Large intestine (tissue), 3 donors: ENCODE measurements around the gene PTX3. TPM values are rescaled to one million over a fixed set of nuclear protein-coding genes. Genes with fewer than 3 reads are reported as not detected.

ENCODE experiments used
- DNase-seq, 2 donors: peaks; one replicate each; pipeline versions ENCODE4 v3.0.0 to v3.0.0-alpha.2; 2013
- H3K27ac ChIP-seq: one replicate; pipeline ENCODE4 v1.5.1; 2013; ENCODE audit warnings: low read length
- H3K27me3 ChIP-seq: 2 replicates; pipeline ENCODE4 v1.6.1; 2013; ENCODE audit warnings: low read length; ENCODE audit not compliant: control insufficient read depth, insufficient read depth
- H3K36me3 ChIP-seq: 2 replicates; pipeline ENCODE4 v1.6.1; 2013; ENCODE audit warnings: low read length; ENCODE audit not compliant: control insufficient read depth, insufficient read depth
- H3K4me1 ChIP-seq: one replicate; pipeline ENCODE4 v1.6.1; 2013; ENCODE audit warnings: low read length; ENCODE audit not compliant: control insufficient read depth, insufficient read depth
- H3K4me3 ChIP-seq: one replicate; pipeline ENCODE4 v1.5.1; 2013; ENCODE audit warnings: low read length
- H3K9me3 ChIP-seq: one replicate; pipeline ENCODE4 v1.6.1; 2013; ENCODE audit warnings: mild to moderate bottlenecking, low read depth, low read length, moderate library complexity; ENCODE audit not compliant: control insufficient read depth
- WGBS: methylation state at CpG from one replicate; pipeline ENCODE4 v1.1.5; 2013; ENCODE audit warnings: low lambda C conversion rate; ENCODE audit not compliant: insufficient coverage; 5-methylcytosine and 5-hydroxymethylcytosine counted together
- polyA plus RNA-seq: library from polyadenylated mRNA; unstranded; fragments of 120-200 nt; gene quantifications from one replicate; pipeline ENCODE4 v1.2.1, GENCODE V29; 2013

Gene PTX3
- polyA plus RNA-seq, 1 donor: 9.2 TPM

DNA sequence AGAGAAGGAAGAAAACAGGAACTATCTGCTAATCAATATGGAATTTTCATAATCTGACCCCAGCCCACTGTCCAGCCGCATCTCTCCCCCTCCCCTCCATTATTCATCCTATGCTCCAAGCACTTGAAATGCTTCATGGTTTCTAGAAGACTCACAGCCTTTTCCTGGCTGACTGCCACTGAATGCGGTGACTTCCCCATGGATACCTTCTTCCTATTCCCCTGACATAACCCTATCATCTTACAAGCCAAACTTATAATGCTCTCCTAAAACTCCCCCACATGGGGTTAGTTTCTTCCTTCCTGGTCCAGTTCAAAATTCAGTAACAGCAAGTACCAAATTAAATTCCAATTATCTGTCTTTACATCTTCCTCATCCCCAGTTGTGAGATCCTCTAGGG, 31.2 kb upstream of the PTX3 start:
- no peak for DNase-seq
- no peaks in the 10 kb centered on the region for H3K9me3 ChIP-seq
- no peak overlapping the region for H3K27ac ChIP-seq
- no peak overlapping the region for H3K4me3 ChIP-seq
- H3K36me3 ChIP-seq: no peaks in the 10 kb centered on the region
- H3K4me1 ChIP-seq: no peaks in the 10 kb centered on the region
- WGBS: 73% methylated on average over 2 of the region's 2 CpGs
- no peaks in the 10 kb centered on the region for H3K27me3 ChIP-seq

DNA sequence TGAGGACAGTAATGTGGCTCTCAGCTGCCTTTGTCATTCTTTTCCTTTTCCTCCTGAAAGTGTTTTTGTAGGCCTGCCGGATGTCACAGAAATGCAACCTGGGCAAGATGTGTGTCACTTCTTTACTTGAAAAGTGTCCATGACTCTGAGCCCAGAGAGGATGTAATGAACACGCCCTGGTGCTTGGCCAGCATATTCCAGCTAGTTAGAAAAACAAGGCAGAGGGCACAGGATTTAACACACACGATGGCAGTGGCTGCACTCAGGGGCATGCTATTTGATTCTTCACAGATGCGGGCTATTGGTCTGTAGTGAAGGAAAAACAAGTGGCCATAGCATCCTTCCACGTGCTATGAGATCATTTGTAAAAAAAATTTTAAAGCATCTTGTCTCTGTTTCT, 30.3 kb upstream of the PTX3 start:
- no peak for DNase-seq
- Histone ChIP-seq H3K4me1 (no peaks in the 10 kb centered on the region), H3K4me3 (no peak overlapping the region), H3K36me3 (no peaks in the 10 kb centered on the region), H3K27ac (no peak overlapping the region), H3K27me3 (no peaks in the 10 kb centered on the region), H3K9me3 (no peaks in the 10 kb centered on the region)
- no CpG with 5 or more reads among the region's 5 CpGs for WGBS

DNA sequence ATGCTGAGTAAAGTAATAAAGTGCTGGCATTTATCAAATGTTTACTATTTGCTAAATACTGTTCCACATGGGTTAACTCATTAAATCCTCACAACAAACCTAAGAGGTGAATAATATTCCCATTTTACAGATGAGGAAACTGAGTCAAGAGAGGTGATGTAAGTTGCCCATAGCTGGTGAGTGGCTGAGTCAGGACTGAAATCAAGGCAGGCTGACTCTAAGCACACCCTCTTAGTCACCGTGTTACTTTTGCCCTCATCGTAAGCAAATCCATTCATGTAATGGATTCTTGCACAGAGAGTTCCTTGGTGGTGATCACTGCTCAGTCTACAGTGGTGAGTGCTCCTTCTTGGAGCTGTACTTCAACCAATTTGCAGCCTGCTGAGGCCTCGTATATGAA, 28.9 kb upstream of the PTX3 start:
- Histone ChIP-seq H3K36me3 (no peaks in the 10 kb centered on the region), H3K27ac (no peak overlapping the region), H3K4me1 (no peaks in the 10 kb centered on the region), H3K27me3 (no peaks in the 10 kb centered on the region), H3K4me3 (no peak overlapping the region), H3K9me3 (no peaks in the 10 kb centered on the region)
- DNase-seq: no peak
- 100% methylated on average over 1 of the region's 3 CpGs for WGBS

DNA sequence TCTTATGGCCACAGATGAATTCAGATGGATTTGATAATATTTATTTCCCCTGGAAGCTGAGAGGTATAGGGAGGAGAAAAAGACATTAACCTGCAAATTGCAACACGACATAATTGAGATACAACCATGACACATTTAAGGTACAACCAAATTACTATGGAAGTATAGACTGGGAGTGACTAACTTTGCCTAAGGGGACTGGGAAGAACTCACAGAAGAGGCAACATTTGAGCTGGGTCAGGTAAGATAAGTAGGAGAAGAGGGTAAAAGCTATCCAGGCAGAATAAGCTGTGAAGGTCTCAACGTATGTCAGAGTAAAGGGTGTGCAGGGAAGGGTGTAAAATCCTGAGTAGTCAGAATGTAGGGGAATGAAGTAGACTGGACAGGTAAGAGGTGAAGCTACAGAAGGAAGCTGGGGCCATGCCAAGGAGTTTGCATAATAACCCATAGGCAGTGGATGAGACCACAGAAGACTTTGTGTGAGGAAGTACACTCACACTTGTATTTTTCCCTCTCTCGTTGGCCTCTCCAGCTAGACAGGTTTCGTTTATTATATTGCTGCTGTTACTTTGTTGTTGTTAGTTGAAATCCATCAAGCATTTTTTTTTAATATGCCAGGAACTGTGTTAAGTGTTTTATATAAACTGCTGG, 28.0 kb upstream of the PTX3 start:
- no peak for DNase-seq
- 73% methylated on average over 2 of the region's 4 CpGs for WGBS
- no peak overlapping the region for H3K27ac ChIP-seq
- H3K36me3 ChIP-seq: no peaks in the 10 kb centered on the region
- H3K27me3 ChIP-seq: no peaks in the 10 kb centered on the region
- H3K4me1 ChIP-seq: no peaks in the 10 kb centered on the region
- H3K9me3 ChIP-seq: no peaks in the 10 kb centered on the region
- no peak overlapping the region for H3K4me3 ChIP-seq

DNA sequence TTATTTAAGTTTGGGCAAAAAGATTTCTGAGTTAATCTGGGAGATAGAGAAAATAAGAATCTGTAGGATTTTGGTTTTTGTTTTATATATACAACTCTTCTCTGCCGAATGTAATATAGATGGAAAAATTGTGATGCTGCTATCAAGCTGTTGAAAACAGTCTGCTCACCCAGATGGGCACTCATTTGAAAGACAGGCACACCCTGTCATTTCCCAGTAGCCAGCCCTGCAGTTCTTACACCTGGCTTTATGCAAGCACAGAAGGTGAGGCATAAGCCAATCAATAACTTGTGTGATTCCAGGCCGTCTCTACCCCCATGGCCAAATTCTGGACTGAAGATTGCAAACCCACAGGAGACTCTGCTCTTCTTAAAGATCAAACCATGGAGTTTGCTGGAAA, 27.1 kb upstream of the PTX3 start:
- H3K27me3 ChIP-seq: no peaks in the 10 kb centered on the region
- H3K4me1 ChIP-seq: no peaks in the 10 kb centered on the region
- DNase-seq: no peak
- no peak overlapping the region for H3K27ac ChIP-seq
- H3K36me3 ChIP-seq: no peaks in the 10 kb centered on the region
- 100% methylated on average over 1 of the region's 2 CpGs for WGBS
- H3K9me3 ChIP-seq: no peaks in the 10 kb centered on the region
- no peak overlapping the region for H3K4me3 ChIP-seq

DNA sequence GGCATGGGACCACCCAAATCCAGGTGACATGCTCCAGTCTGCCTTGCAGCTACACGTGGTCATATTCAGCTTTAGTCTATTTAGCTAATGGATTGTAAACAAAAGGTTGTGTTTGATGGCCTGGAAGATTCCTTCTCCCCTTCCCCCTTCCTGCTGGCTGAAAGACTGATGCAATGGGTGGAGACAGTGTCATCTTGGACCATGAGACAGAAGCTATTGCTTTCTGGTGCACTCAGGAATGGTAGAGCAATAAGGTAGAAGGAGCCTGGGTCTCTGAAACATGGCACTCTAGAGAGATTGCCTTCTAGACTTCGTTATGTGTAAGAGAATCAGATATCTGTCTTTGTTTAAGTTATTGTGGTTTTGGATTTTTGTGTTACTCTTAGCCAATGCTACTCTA, 25.7 kb upstream of the PTX3 start:
- no peak overlapping the region for H3K27ac ChIP-seq

DNA sequence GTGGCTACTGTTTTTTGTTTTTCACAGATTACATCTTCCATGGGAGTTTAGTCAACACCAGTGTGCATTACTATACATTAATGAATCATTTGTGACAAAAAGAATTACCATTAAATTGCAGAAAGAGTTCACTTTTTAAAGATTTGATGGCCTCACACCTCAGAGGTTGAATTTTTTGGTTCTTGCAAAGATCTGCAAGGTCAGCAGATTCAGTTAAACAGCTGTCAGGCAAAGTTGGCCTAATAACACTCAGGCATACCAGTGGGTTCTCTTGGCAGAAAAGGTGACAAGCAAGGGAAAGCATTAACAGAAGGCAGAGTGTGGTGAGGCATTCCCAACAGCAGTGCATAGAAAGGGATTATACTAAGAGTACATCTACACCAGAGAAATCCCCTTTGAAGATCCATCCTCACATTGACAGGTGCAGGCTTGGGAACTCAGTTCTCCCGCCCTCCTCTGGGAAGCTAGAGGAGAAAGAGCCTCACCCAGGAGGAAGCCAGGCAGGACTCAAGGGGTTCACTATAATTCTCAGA, 24.3 kb upstream of the PTX3 start:
- Histone ChIP-seq H3K4me3 (no peak overlapping the region), H3K9me3 (no peaks in the 10 kb centered on the region), H3K27me3 (no peaks in the 10 kb centered on the region), H3K27ac (no peak overlapping the region), H3K4me1 (no peaks in the 10 kb centered on the region), H3K36me3 (no peaks in the 10 kb centered on the region)
- WGBS: no CpG with 5 or more reads among the region's 1 CpG
- DNase-seq: no peak

More for the DNA sequence above, 25.7 kb upstream of the PTX3 start:
- DNase-seq: no peak
- no CpG with 5 or more reads among the region's 2 CpGs for WGBS
- no peaks in the 10 kb centered on the region for H3K36me3 ChIP-seq
- no peaks in the 10 kb centered on the region for H3K9me3 ChIP-seq
- H3K4me3 ChIP-seq: no peak overlapping the region
- H3K27me3 ChIP-seq: no peaks in the 10 kb centered on the region
- H3K4me1 ChIP-seq: no peaks in the 10 kb centered on the region

DNA sequence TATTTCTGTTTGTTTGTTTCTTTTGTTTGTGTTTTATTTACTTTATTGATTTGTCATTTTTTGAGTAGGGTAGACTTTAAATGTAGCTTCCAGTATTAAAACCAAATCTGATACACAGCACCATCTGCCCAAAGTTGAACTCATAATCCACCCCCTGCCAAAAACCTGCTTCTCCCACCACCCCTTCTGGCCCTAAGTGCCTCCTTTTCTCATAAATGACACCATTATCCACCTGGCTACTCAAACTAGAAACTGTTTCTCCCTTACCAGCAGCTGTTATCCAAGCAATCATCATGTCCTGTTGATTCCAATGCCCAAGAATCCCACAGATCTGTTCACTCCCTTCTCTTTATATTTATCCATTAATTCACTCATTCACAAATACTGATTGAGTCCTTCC, 21.8 kb upstream of the PTX3 start:
- no peak overlapping the region for H3K4me3 ChIP-seq
- no peaks in the 10 kb centered on the region for H3K36me3 ChIP-seq
- H3K9me3 ChIP-seq: no peaks in the 10 kb centered on the region
- H3K27ac ChIP-seq: no peak overlapping the region
- H3K27me3 ChIP-seq: no peaks in the 10 kb centered on the region
- no peaks in the 10 kb centered on the region for H3K4me1 ChIP-seq
- no peak for DNase-seq

DNA sequence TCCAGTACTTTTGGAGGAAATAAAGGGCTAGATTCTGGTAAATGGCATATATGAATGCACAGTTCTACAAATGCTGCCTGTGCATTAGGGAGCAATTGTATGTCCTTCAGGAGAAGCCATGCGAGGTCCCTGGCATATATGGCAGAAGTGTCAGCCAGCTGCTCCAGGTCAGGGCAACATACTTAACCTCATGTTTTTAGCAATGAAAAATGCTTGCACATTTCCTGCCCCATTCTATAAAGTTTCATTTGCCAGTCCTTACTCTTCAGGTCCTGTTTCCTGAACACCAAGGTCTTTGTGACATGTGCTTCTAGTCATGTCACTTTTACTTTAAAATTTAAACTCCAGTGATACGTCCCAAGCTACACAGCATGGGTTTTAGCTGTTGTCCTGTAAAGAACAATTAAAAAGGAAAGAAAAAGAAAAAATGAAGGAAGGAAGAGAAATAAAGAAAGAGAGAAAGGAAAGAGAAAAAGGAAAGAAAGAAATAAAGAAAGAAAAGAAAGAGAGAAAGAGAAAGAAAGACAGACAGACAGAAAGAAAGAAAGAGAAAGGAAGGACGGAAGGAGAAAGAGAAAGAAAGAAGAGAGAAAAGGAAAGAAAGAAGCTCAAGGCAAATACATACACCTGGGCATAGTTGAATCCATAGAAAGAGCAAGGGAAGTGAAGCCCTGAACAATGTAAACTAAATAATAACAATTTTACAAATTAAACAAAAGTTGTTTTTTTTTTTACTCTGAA, 20.1 kb upstream of the PTX3 start:
- 97% methylated on average over 2 of the region's 3 CpGs for WGBS
- Histone ChIP-seq H3K36me3 (no peaks in the 10 kb centered on the region), H3K9me3 (no peaks in the 10 kb centered on the region), H3K27ac (no peak overlapping the region), H3K4me3 (no peak overlapping the region), H3K27me3 (no peaks in the 10 kb centered on the region), H3K4me1 (no peaks in the 10 kb centered on the region)
- no peak for DNase-seq

DNA sequence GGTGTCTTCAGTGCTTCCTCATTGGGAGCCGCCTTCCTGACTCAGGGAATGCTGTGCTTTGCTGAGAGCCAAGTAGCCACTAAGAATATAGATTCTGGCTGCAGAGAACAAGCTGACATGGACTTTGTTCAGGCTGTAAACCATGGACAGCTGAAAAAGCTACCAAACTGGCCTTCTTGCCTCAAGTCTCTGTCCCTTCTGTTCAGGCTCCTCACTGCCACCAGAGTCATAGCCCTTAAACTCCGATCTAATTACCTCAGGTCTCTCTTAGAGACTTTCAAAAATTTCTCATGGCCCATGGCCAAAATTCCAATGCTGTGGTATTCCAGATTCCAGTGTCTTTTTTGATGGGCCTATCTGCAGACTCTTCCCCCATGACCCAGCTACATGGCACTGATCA, 19.4 kb upstream of the PTX3 start:
- H3K27ac ChIP-seq: no peak overlapping the region
- no peaks in the 10 kb centered on the region for H3K4me1 ChIP-seq
- no peak for DNase-seq
- no peaks in the 10 kb centered on the region for H3K36me3 ChIP-seq
- H3K9me3 ChIP-seq: no peaks in the 10 kb centered on the region
- no CpG with 5 or more reads among the region's 2 CpGs for WGBS
- no peaks in the 10 kb centered on the region for H3K27me3 ChIP-seq
- no peak overlapping the region for H3K4me3 ChIP-seq

DNA sequence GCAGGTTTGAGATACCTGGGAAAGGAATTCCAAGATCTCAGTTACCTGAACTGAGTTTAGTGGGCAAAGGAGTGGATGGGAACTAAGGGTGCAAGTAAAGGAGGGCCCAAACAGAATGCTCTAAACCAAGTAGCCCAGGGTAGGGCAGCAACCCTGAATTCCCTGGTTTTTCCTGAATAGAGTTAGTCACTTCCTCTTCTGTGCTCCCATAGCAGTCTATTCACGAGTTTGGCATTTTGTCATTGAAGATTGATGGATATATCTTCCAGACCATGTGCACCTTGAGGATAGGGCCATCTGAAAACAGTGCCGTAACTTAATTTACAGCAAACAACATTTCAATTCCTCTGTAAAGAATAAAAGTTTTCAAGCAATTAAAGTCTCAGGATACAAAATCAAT, 18.5 kb upstream of the PTX3 start:
- Histone ChIP-seq H3K27me3 (no peaks in the 10 kb centered on the region), H3K36me3 (no peaks in the 10 kb centered on the region), H3K9me3 (no peaks in the 10 kb centered on the region), H3K4me3 (no peak overlapping the region), H3K4me1 (no peaks in the 10 kb centered on the region), H3K27ac (no peak overlapping the region)
- DNase-seq: no peak
- WGBS: no CpG with 5 or more reads among the region's 2 CpGs
